ENCODE measurements around the gene NARS2.
"Not testable (repeated sequence)": the region's sequence is repeated elsewhere in the genome, so short reads cannot be mapped to it uniquely, and the experiment has no call there.

Gene NARS2

DNA sequence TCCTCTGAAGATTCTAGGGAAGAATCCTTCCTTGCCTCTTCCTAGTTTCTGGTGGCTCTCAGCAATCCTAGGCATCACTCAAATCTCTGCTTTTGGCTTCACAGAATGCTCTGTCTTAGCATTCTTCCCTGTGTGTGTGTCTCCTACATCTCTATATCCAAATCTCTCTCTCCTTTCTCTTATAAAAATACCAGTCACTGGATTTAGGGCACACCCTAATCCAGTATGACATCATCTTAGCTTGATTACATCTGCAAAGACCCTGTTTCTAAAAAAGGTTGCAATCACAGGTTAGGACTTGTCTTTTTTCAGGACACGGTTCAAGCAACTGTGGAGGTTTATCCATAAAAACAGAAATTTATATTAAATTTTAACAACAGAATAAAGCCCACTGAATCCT is 54.4 kb downstream of the NARS2 start:
- Histone ChIP-seq H3K9me3 (ENCODE audit: low read length) (no peaks in the 10 kb centered on the region), H3K27ac (ENCODE audit: low read depth, low read length, poor library complexity, severe bottlenecking) (no peak overlapping the region), H3K4me3 (ENCODE audit: low read depth, low read length, poor library complexity, severe bottlenecking) (no peak overlapping the region), H3K36me3 (ENCODE audit: insufficient read depth, low read length) (no peaks in the 10 kb centered on the region), H4K20me1 (ENCODE audit: insufficient read depth, low read length) (no peaks in the 10 kb centered on the region), H3K79me2 (ENCODE audit: insufficient read depth, low read length) (no peaks in the 10 kb centered on the region), H2AFZ (ENCODE audit: low read length) (no peak overlapping the region), H3K4me1 (ENCODE audit: insufficient read depth, low read length, severe bottlenecking) (no peaks in the 10 kb centered on the region), H3K4me2 (ENCODE audit: low read length) (no peak overlapping the region), H3K27me3 (ENCODE audit: insufficient read depth, low read length) (no peaks in the 10 kb centered on the region), H3F3A (ENCODE audit: insufficient read depth, low read length) (no peaks in the 10 kb centered on the region), H3K9ac (ENCODE audit: low read length) (no peak overlapping the region), H3K9me2 (ENCODE audit: low read depth, low read length) (no peaks in the 10 kb centered on the region)
- no peak for TF ChIP-seq CTCF (IDR thresholded peaks at IDR 0.05; ENCODE audit: low read length)
- no peak for TF ChIP-seq EZH2 (IDR thresholded peaks at IDR 0.05; ENCODE audit: borderline replicate concordance, low read length)

- Histone ChIP-seq H3K36me3 (ENCODE audit: insufficient read depth, low read length) (no peaks in the 10 kb centered on the region; the same call in 1 of the 2 replicates), H3K9ac (ENCODE audit: low read length) (no peak overlapping the region), H3K9me2 (ENCODE audit: low read depth, low read length) (no peaks in the 10 kb centered on the region), H3F3A (ENCODE audit: insufficient read depth, low read length) (no peaks in the 10 kb centered on the region), H3K27me3 (ENCODE audit: insufficient read depth, low read length) (no peaks in the 10 kb centered on the region), H3K4me3 (ENCODE audit: low read depth, low read length, poor library complexity, severe bottlenecking) (no peak overlapping the region), H2AFZ (ENCODE audit: low read length) (no peak overlapping the region), H3K79me2 (ENCODE audit: insufficient read depth, low read length) (no peaks in the 10 kb centered on the region), H3K27ac (ENCODE audit: low read depth, low read length, poor library complexity, severe bottlenecking) (no peak overlapping the region), H3K4me2 (ENCODE audit: low read length) (no peak overlapping the region), H4K20me1 (ENCODE audit: insufficient read depth, low read length) (no peaks in the 10 kb centered on the region), H3K4me1 (ENCODE audit: insufficient read depth, low read length, severe bottlenecking) (no peaks in the 10 kb centered on the region), H3K9me3 (ENCODE audit: low read length) (no peaks in the 10 kb centered on the region)
- no peak for TF ChIP-seq EZH2 (IDR thresholded peaks at IDR 0.05; ENCODE audit: borderline replicate concordance, low read length)
- TF ChIP-seq CTCF (IDR thresholded peaks at IDR 0.05; ENCODE audit: low read length), result no peak
Measured at GRCh38 chr11:78516281-78516680, 58.4 kb downstream of the NARS2 start.

DNA sequence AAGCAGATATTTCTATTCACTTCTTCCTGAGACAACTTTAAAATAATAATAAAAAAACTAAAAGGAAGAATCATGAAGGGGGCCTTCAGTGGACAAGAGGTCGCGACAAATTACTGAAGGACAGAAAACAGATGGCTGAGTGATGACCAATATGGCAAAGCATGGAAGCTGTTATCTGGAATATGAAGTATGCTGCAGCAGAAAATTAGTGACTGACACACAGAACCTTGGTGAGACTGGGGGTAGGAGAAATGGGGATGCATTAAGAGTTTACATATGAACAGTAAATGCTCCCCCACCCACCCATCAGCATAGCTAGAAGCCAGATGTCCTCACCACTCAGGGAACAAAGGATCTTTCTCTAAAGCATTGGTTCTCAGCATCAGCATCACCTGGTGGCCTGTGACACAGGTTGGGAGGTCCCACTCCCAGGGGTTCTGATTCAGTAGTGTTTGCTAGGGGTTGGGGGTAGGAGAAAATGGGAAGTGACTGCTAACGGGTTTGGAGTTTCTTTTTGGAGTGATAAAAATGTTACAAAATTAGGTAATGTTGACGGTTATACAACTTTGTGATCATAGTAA is 59.7 kb downstream of the NARS2 start:
- Histone ChIP-seq H3K9ac (ENCODE audit: low read length) (no peak overlapping the region), H3K27ac (ENCODE audit: low read depth, low read length, poor library complexity, severe bottlenecking) (no peak overlapping the region), H3F3A (ENCODE audit: insufficient read depth, low read length) (no peaks in the 10 kb centered on the region), H3K79me2 (ENCODE audit: insufficient read depth, low read length) (no peaks in the 10 kb centered on the region), H3K4me2 (ENCODE audit: low read length) (no peak overlapping the region), H4K20me1 (ENCODE audit: insufficient read depth, low read length) (no peaks in the 10 kb centered on the region), H3K4me3 (ENCODE audit: low read depth, low read length, poor library complexity, severe bottlenecking) (no peak overlapping the region), H2AFZ (ENCODE audit: low read length) (no peak overlapping the region), H3K4me1 (ENCODE audit: insufficient read depth, low read length, severe bottlenecking) (no peaks in the 10 kb centered on the region), H3K36me3 (ENCODE audit: insufficient read depth, low read length) (peaks cover 7% of the 10 kb centered on the region; the same call in 1 of the 2 replicates), H3K27me3 (ENCODE audit: insufficient read depth, low read length) (no peaks in the 10 kb centered on the region), H3K9me2 (ENCODE audit: low read depth, low read length) (no peaks in the 10 kb centered on the region), H3K9me3 (ENCODE audit: low read length) (no peaks in the 10 kb centered on the region; the same call in 1 of the 2 replicates)
- TF ChIP-seq EZH2 (IDR thresholded peaks at IDR 0.05; ENCODE audit: borderline replicate concordance, low read length) (no peak), CTCF (IDR thresholded peaks at IDR 0.05; ENCODE audit: low read length) (no peak)

GRCh38 chr11:78513085-78513484 is 61.6 kb downstream of the NARS2 start:
- H3K36me3 ChIP-seq (ENCODE audit: insufficient read depth, low read length), result not testable (repeated sequence)

More at GRCh38 chr11:78513085-78513484, 61.6 kb downstream of the NARS2 start:
- not testable (repeated sequence) for H3K79me2 ChIP-seq (ENCODE audit: insufficient read depth, low read length); H3K9me3 ChIP-seq (ENCODE audit: low read length); H3K4me1 ChIP-seq (ENCODE audit: insufficient read depth, low read length, severe bottlenecking); H2AFZ ChIP-seq (ENCODE audit: low read length); H3K4me2 ChIP-seq (ENCODE audit: low read length); H3F3A ChIP-seq (ENCODE audit: insufficient read depth, low read length); H3K27ac ChIP-seq (ENCODE audit: low read depth, low read length, poor library complexity, severe bottlenecking); H3K4me3 ChIP-seq (ENCODE audit: low read depth, low read length, poor library complexity, severe bottlenecking); H4K20me1 ChIP-seq (ENCODE audit: insufficient read depth, low read length); H3K9me2 ChIP-seq (ENCODE audit: low read depth, low read length); H3K9ac ChIP-seq (ENCODE audit: low read length); H3K27me3 ChIP-seq (ENCODE audit: insufficient read depth, low read length)
